NB4 (cell line): ENCODE data around the gene TSN.

Experiments used
- CTCF ChIP-seq: IDR thresholded peaks from one replicate; pipeline ENCODE4 v1.5.1; 2012; ENCODE audit warnings: low read depth, low read length
- POLR2A ChIP-seq: IDR thresholded peaks from 2 replicates; pipeline ENCODE4 v1.6.1; 2011; ENCODE audit warnings: mild to moderate bottlenecking; ENCODE audit not compliant: insufficient read length; ENCODE audit errors: extremely low read depth

- TF ChIP-seq CTCF (no peak), POLR2A (no peak)
These were observed 35.8 kb downstream of the TSN start for GRCh38 chr2:121791290-121791689.
